ENCODE measurements around the gene MLKL.

Gene MLKL

GRCh38 chr16:74700438-74701225, at the start of gene MLKL:
TSS of gene MLKL (minus strand) at chr16:74700862. CDS start at chr16:74695757, 5,105 bp downstream.
- DNase-seq (ENCODE audit: low read depth) = no peak
- H3K4me3 ChIP-seq (ENCODE audit: control insufficient read depth, low read depth, low read length) = peak within 1 kb of the TSS; percentile 66
- TF ChIP-seq CTCF (IDR thresholded peaks at IDR 0.05; ENCODE audit: control insufficient read depth, insufficient read depth, low read depth, low read length, missing control alignments) = peak; percentile 14

GRCh38 chr16:74749291-74750055, 48.8 kb upstream of the MLKL start:
- no peak overlapping the region for H3K4me3 ChIP-seq (ENCODE audit: control insufficient read depth, low read depth, low read length)
- no peak for DNase-seq (ENCODE audit: low read depth)
- TF ChIP-seq CTCF (IDR thresholded peaks at IDR 0.05; ENCODE audit: control insufficient read depth, insufficient read depth, low read depth, low read length, missing control alignments) = no peak

- TF ChIP-seq CTCF (IDR thresholded peaks at IDR 0.05; ENCODE audit: control insufficient read depth, insufficient read depth, low read depth, low read length, missing control alignments) = no peak
- no peak for DNase-seq (ENCODE audit: low read depth)
- H3K4me3 ChIP-seq (ENCODE audit: control insufficient read depth, low read depth, low read length) = no peak overlapping the region
Observed at GRCh38 chr16:74748616-74749026, 48.0 kb upstream of the MLKL start.

GRCh38 chr16:74747716-74748615, 47.3 kb upstream of the MLKL start:
- no peak for DNase-seq (ENCODE audit: low read depth)
- TF ChIP-seq CTCF (IDR thresholded peaks at IDR 0.05; ENCODE audit: control insufficient read depth, insufficient read depth, low read depth, low read length, missing control alignments) = no peak
- no peak overlapping the region for H3K4me3 ChIP-seq (ENCODE audit: control insufficient read depth, low read depth, low read length)

GRCh38 chr16:74745926-74746325, 45.3 kb upstream of the MLKL start:
- DNase-seq (ENCODE audit: low read depth) = no peak
- TF ChIP-seq CTCF (IDR thresholded peaks at IDR 0.05; ENCODE audit: control insufficient read depth, insufficient read depth, low read depth, low read length, missing control alignments) = no peak
- no peak overlapping the region for H3K4me3 ChIP-seq (ENCODE audit: control insufficient read depth, low read depth, low read length)

- no peak overlapping the region for H3K4me3 ChIP-seq (ENCODE audit: control insufficient read depth, low read depth, low read length)
- DNase-seq (ENCODE audit: low read depth) = no peak
- no peak for TF ChIP-seq CTCF (IDR thresholded peaks at IDR 0.05; ENCODE audit: control insufficient read depth, insufficient read depth, low read depth, low read length, missing control alignments)
Observed at GRCh38 chr16:74745109-74745615, 44.5 kb upstream of the MLKL start.

All from AG09309 (cell line).